ENCODE measurements around the gene TBC1D25.

Gene TBC1D25

GRCh38 chrX:48611703-48612102, 72.2 kb downstream of the TBC1D25 start:
- DNase-seq, result no peak

Data from NCI-H526 treated with DMSO at 0.1 percent for 48 hours (cell line).